ENCODE results near the gene VGF. TPM values are rescaled to one million over a fixed set of nuclear protein-coding genes. Genes with fewer than 3 reads are reported as not detected.

Gene VGF
- total RNA-seq, 1 experiment from 2014 or later = 1.2 TPM

DNA sequence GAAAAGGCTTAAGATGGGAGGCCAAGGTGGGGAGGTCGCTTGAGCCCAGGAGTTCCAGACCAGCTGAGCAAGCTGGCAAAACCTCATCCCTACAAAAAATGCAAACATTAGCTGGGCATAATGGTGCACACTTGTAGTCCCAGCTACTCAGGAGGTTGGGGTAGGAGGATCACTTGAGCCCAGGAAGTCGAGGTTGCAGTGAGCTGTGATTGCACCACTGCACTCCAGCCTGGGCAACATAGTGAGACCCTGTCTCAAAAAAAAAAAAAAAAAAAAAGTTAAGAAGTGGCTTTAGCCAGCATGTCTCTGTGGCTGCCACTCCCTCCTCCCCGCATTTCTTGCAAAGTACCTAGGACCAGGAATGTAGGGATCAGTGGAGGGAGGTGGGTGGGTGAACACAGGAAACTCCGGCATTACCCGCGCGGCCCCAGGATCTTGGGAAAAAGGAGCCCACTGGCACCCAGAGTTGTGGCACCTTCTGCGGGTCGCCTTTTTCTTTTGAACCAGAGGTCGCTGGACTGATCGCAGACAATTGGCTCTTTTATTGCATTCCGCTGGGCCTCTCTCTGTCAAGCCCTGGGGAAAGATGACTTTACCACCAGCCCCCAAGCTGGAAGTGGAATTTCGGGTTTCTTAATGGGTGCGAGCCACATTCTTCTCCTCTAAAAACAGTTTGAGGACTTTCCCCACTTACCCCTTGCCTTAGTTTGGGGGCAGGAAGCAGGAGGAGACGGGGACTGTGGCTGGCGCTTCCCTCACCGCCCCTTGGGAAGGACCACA lies 3.5 kb downstream of the VGF start:
- CTCF ChIA-PET = interaction anchor here (0.6 to 1.0 kb wide), 4 partner anchors 18 to 121 kb away, joined by 3 to 4 read pairs (median 4); no protein-coding TSS in a partner anchor
- H3K9me3 Mint-ChIP-seq (ENCODE audit: unreplicated experiment) = no peaks in the 10 kb centered on the region
- Histone ChIP-seq H3K36me3 (ENCODE audit: control insufficient read depth, insufficient read depth, low read length) (peaks cover 4% of the 10 kb centered on the region; the same call in 1 of the 2 replicates), H3K4me3 (ENCODE audit: low read depth, low read length) (peak overlapping the region; percentile 63), H3K27me3 (replicated peaks; ENCODE audit: control insufficient read depth, insufficient read depth, low read length) (no peaks in the 10 kb centered on the region; the same call in 1 of the 2 replicates), H3K4me1 (peaks cover 29% of the 10 kb centered on the region), H3K9me3 (no peaks in the 10 kb centered on the region)
- POLR2A ChIA-PET = no interaction called here
- H3K27me3 Mint-ChIP-seq (ENCODE audit: insufficient read depth, unreplicated experiment) = peaks cover 9% of the 10 kb centered on the region
- peaks cover 12% of the 10 kb centered on the region for H3K4me1 Mint-ChIP-seq (ENCODE audit: low read depth, unreplicated experiment)
- H3K27ac Mint-ChIP-seq (ENCODE audit: unreplicated experiment) = peak overlapping the region; percentile 74
- TF ChIP-seq CTCF (IDR thresholded peaks at IDR 0.05; ENCODE audit: insufficient read depth in 1 of 2, low read depth in 1 of 2, low read length in 1 of 2, severe bottlenecking in 1 of 2, unreplicated experiment in 1 of 2) = no peak
- intact Hi-C loops (cut with micrococcal nuclease; ENCODE audit: unreplicated experiment) = no loop called here
- no TSS peak for BruUV-seq (replicated peaks)
- peak in 1 of 2 experiments; percentile 50 for DNase-seq
- peak overlapping the region; percentile 74 for H3K4me3 Mint-ChIP-seq (ENCODE audit: unreplicated experiment)
- peaks cover 35% of the 10 kb centered on the region for H3K36me3 Mint-ChIP-seq (ENCODE audit: insufficient read depth, unreplicated experiment)

GRCh38 chr7:101160910-101161309 lies 4.5 kb downstream of the VGF start:
- H3K4me1 ChIP-seq = peaks cover 35% of the 10 kb centered on the region
- Mint-ChIP-seq H3K36me3 (ENCODE audit: insufficient read depth, unreplicated experiment) (peaks cover 40% of the 10 kb centered on the region), H3K27ac (ENCODE audit: unreplicated experiment) (peak overlapping the region; percentile 39), H3K27me3 (ENCODE audit: insufficient read depth, unreplicated experiment) (peaks cover 5% of the 10 kb centered on the region), H3K9me3 (ENCODE audit: unreplicated experiment) (no peaks in the 10 kb centered on the region), H3K4me3 (ENCODE audit: unreplicated experiment) (no peak overlapping the region), H3K4me1 (ENCODE audit: low read depth, unreplicated experiment) (peaks cover 13% of the 10 kb centered on the region)
- ChIA-PET POLR2A (no interaction called here), CTCF (interaction anchor here (0.6 to 0.7 kb wide), 2 partner anchors 10 to 122 kb away, joined by 3 read pairs; no protein-coding TSS in a partner anchor)
- DNase-seq = no peak
- H3K4me3 ChIP-seq (ENCODE audit: low read depth, low read length) = no peak overlapping the region
- no peaks in the 10 kb centered on the region for H3K9me3 ChIP-seq
- no peak for TF ChIP-seq CTCF (IDR thresholded peaks at IDR 0.05; ENCODE audit: insufficient read depth in 1 of 2, low read depth in 1 of 2, low read length in 1 of 2, severe bottlenecking in 1 of 2, unreplicated experiment in 1 of 2)
- no TSS peak for BruUV-seq (replicated peaks)
- intact Hi-C loops (cut with micrococcal nuclease; ENCODE audit: unreplicated experiment) = no loop called here
- H3K36me3 ChIP-seq (ENCODE audit: control insufficient read depth, insufficient read depth, low read length) = peaks cover 4% of the 10 kb centered on the region; the same call in 1 of the 2 replicates
- no peaks in the 10 kb centered on the region for H3K27me3 ChIP-seq (replicated peaks; ENCODE audit: control insufficient read depth, insufficient read depth, low read length)

DNA sequence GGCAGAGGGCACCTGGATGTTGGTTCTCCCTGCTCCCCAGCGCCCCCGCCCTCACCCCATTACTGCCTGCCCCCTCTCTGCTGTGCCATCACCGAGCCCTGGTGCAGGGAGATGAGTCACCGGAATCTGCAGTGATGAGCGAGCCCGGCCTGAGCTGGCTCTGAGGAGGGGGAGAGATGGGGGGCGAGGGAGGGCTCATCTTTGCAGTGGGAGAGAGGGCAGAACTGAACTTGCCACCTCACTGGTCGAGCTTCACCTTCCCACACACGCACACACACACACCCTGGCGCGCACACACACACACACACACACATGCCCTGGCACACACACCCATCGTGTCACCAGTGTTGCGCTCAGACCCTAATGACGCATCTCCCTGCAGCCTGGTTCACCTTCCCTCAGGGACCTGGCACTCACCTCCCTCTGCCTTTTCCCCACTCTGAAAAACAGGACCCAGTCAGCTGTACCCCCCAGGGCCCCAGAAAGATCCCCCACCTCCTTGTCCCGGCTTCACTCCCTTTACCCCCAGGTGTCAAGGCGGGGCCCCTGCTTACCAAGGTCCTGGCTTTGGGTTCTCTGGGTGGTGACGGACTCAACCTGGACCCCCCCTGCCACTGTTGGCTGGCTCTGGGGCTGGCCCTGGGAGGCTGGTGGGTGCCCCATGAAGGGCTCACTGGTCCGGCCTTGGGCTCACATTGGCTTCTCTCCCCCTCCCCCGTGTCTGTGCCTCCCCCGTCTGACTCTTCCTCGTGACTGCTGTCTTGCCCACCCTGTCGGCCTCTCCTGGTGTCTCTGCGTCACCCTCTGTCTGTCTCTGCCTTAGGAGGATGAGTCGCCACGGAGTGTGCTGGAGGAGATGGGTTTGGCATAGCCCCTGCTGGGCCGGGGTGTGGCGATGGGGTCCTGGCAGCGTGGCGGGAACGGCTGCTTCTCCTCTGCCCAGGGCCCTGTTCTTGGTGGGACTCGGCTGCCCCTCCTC lies 5.4 kb downstream of the VGF start:
- Mint-ChIP-seq H3K4me3 (ENCODE audit: unreplicated experiment) (no peak overlapping the region), H3K27ac (ENCODE audit: unreplicated experiment) (no peak overlapping the region), H3K36me3 (ENCODE audit: insufficient read depth, unreplicated experiment) (peaks cover 40% of the 10 kb centered on the region), H3K4me1 (ENCODE audit: low read depth, unreplicated experiment) (peaks cover 15% of the 10 kb centered on the region), H3K9me3 (ENCODE audit: unreplicated experiment) (no peaks in the 10 kb centered on the region), H3K27me3 (ENCODE audit: insufficient read depth, unreplicated experiment) (no peaks in the 10 kb centered on the region)
- no peaks in the 10 kb centered on the region for H3K27me3 ChIP-seq (replicated peaks; ENCODE audit: control insufficient read depth, insufficient read depth, low read length)
- H3K9me3 ChIP-seq = no peaks in the 10 kb centered on the region
- H3K4me3 ChIP-seq (ENCODE audit: low read depth, low read length) = no peak overlapping the region
- ChIA-PET POLR2A (interaction anchor here (0.6 kb wide), 1 partner anchor 114 kb away, joined by 3 read pairs; no protein-coding TSS in a partner anchor), CTCF (interaction anchor here (0.7 kb wide), 1 partner anchor 11 kb away, joined by 3 read pairs; no protein-coding TSS in a partner anchor)
- peaks cover 4% of the 10 kb centered on the region; the same call in 1 of the 2 replicates for H3K36me3 ChIP-seq (ENCODE audit: control insufficient read depth, insufficient read depth, low read length)
- no peak for TF ChIP-seq CTCF (IDR thresholded peaks at IDR 0.05; ENCODE audit: insufficient read depth in 1 of 2, low read depth in 1 of 2, low read length in 1 of 2, severe bottlenecking in 1 of 2, unreplicated experiment in 1 of 2)
- BruUV-seq (replicated peaks) = no TSS peak
- peaks cover 40% of the 10 kb centered on the region for H3K4me1 ChIP-seq
- DNase-seq = no peak
- intact Hi-C loops (cut with micrococcal nuclease; ENCODE audit: unreplicated experiment) = no loop called here

Data from Caco-2 (cell line).